HepG2 (cell line): ENCODE data around the gene DLG1. TPM values are rescaled to one million over a fixed set of nuclear protein-coding genes. Genes with fewer than 3 reads are reported as not detected.
A peak's percentile ranks its signal among the peaks of the same experiment; 100 is the strongest.

Experiments used
- ATAC-seq: fragments of 200-7000 bp; cut with Tn5 transposase; 3 replicates; pipeline ENCODE4 v1.9.1; 2020; ENCODE audit warnings: mild to moderate bottlenecking, moderate library complexity
- BruUV-seq: library from RNA; stranded (reverse); fragments of 400-500 nt; replicated peaks from 2 replicates; lab custom pipeline; 2021; lab: Mats Ljungman, UMichigan
- CTCF ChIA-PET: fragments of 300-600 bp; formaldehyde crosslinking; extraction: SDS; loops from one replicate; lab custom pipeline; 2021; ENCODE audit warnings: low total read pairs, inconsistent platforms, low intra/inter-chr PET ratio; lab: Yijun Ruan, JAX
- POLR2A ChIA-PET: fragments of 350-600 bp; sonication (Branson Sonifier 250); formaldehyde crosslinking; loops from one replicate; lab custom pipeline; 2020; ENCODE audit warnings: antibody characterized with exemption, inconsistent platforms; lab: Yijun Ruan, JAX
- DNase-seq: peaks from one replicate; pipeline ENCODE4 v3.0.0-alpha.2; 2015; ENCODE audit warnings: low spot score
- FAIRE-seq: peaks from 3 replicates; lab custom pipeline; 2011; peaks lifted over from hg19 to GRCh38; lab: Jason Lieb, UNC
- H2AFZ ChIP-seq: one replicate; pipeline ENCODE4 v1.6.1; 2011; ENCODE audit warnings: low read length, inconsistent platforms
- H3K27ac ChIP-seq: fragments of 300-600 bp; 3 replicates; pipeline ENCODE4 v1.8.0; 2011; ENCODE audit warnings: mixed run types, mild to moderate bottlenecking, mixed read lengths, low read length, inconsistent platforms; ENCODE audit not compliant: insufficient read depth; ENCODE audit errors: extremely low read length
- H3K27me3 ChIP-seq, 2 experiments: fragments of 200-600 bp in 1 of 2; 2 replicates in 1 of 2; 3 replicates in 1 of 2; pipeline versions ENCODE4 v1.6.0 to v1.8.0; 2011; ENCODE audit warnings: low read length in 2 of 2, mild to moderate bottlenecking in 2 of 2, moderate library complexity in 2 of 2, inconsistent platforms in 1 of 2; ENCODE audit not compliant: insufficient read depth in 2 of 2, control insufficient read depth in 1 of 2
- H3K36me3 ChIP-seq, 2 experiments: fragments of 200-600 bp in 1 of 2; replicated peaks in 1 of 2; 2 replicates in 1 of 2; 3 replicates in 1 of 2; pipeline versions ENCODE4 v1.5.1 to v1.8.0; 2011; ENCODE audit warnings: low read length in 2 of 2, inconsistent platforms in 1 of 2; ENCODE audit not compliant: insufficient read depth in 2 of 2, control insufficient read depth in 1 of 2
- H3K4me1 ChIP-seq: 2 replicates; pipeline ENCODE4 v1.5.1; 2012; ENCODE audit warnings: low read length, inconsistent platforms; ENCODE audit not compliant: insufficient read depth
- H3K4me2 ChIP-seq: 2 replicates; pipeline ENCODE4 v1.6.0; 2011; ENCODE audit warnings: low read depth, low read length, inconsistent platforms
- H3K4me3 ChIP-seq, 3 experiments: fragments of 200-600 bp in 1 of 3; sonication (generic), shearing (Covaris generic) in 1 of 3; replicated peaks in 1 of 3; 2 replicates each; pipeline ENCODE4 v1.5.1; 2011 to 2016; ENCODE audit warnings: low read length in 3 of 3, inconsistent platforms in 2 of 3, low read depth in 2 of 3, mild to moderate bottlenecking in 2 of 3, control low read depth in 1 of 3, mixed read lengths in 1 of 3; ENCODE audit not compliant: insufficient read depth in 1 of 3
- H3K79me2 ChIP-seq: one replicate; pipeline ENCODE4 v1.6.1; 2011; ENCODE audit warnings: low read length, inconsistent platforms; ENCODE audit not compliant: insufficient read depth
- H3K9ac ChIP-seq: 2 replicates; pipeline ENCODE4 v1.6.0; 2011; ENCODE audit warnings: mild to moderate bottlenecking, low read depth, low read length, inconsistent platforms; ENCODE audit not compliant: insufficient read depth
- H3K9me3 ChIP-seq: 2 replicates; pipeline ENCODE4 v1.5.1; 2012; ENCODE audit warnings: mild to moderate bottlenecking, low read length
- H4K20me1 ChIP-seq: 2 replicates; pipeline ENCODE4 v1.6.0; 2011; ENCODE audit warnings: inconsistent platforms, mild to moderate bottlenecking, low read length, moderate library complexity; ENCODE audit not compliant: insufficient read depth
- ESRRA ChIP-seq: sonication (generic); formaldehyde crosslinking; IDR thresholded peaks from 2 replicates; pipeline ENCODE4 v1.5.1; 2020; ENCODE audit warnings: mild to moderate bottlenecking, low read depth, missing genetic modification reagents
- FOSL2 ChIP-seq: sonication (generic); formaldehyde crosslinking; IDR thresholded peaks from 2 replicates; pipeline ENCODE4 v1.4.0; 2020; ENCODE audit warnings: missing genetic modification reagents
- KAT8 ChIP-seq: IDR thresholded peaks from 2 replicates; pipeline ENCODE4 v1.6.1; 2016; ENCODE audit warnings: missing genetic modification reagents, missing compliant biosample characterization
- MYC ChIP-seq: sonication (generic); formaldehyde crosslinking; IDR thresholded peaks from 2 replicates; pipeline ENCODE4 v1.9.0; 2021; ENCODE audit warnings: missing genetic modification reagents, borderline replicate concordance
- SOX13 ChIP-seq, 3 experiments: fragments of 450-650 bp in 1 of 3; sonication (generic) in 1 of 3; formaldehyde crosslinking in 1 of 3; IDR thresholded peaks in 2 of 3; conservative IDR thresholded peaks in 1 of 3; 2 replicates each; pipeline versions ENCODE4 v1.5.0 to v1.6.1; 2016 to 2020; ENCODE audit warnings: antibody characterized with exemption in 1 of 3, mild to moderate bottlenecking in 1 of 3, missing compliant biosample characterization in 1 of 3, missing genetic modification reagents in 1 of 3, moderate library complexity in 1 of 3
- TSC22D2 ChIP-seq: sonication (generic); formaldehyde crosslinking; IDR thresholded peaks from 2 replicates; pipeline ENCODE4 v1.5.1; 2020; ENCODE audit warnings: missing genetic modification reagents, mild to moderate bottlenecking, borderline replicate concordance
- ZKSCAN5 ChIP-seq: sonication (generic); formaldehyde crosslinking; IDR thresholded peaks from 2 replicates; pipeline ENCODE4 v1.5.1; 2020; ENCODE audit warnings: mild to moderate bottlenecking, missing genetic modification reagents
- ZNF263 ChIP-seq: sonication (generic); formaldehyde crosslinking; IDR thresholded peaks from 2 replicates; pipeline ENCODE4 v1.4.0; 2020; ENCODE audit warnings: missing genetic modification reagents
- ZNF746 ChIP-seq: sonication (generic); formaldehyde crosslinking; IDR thresholded peaks from 2 replicates; pipeline ENCODE4 v1.8.0; 2022; ENCODE audit warnings: mild to moderate bottlenecking, missing genetic modification reagents
- ZSCAN12 ChIP-seq: sonication (generic); formaldehyde crosslinking; IDR thresholded peaks from 2 replicates; pipeline ENCODE4 v1.9.0; 2021; ENCODE audit warnings: mild to moderate bottlenecking, missing genetic modification reagents
- WGBS: methylation state at CpG from one replicate; pipeline ENCODE4 v1.1.6; 2017; ENCODE audit warnings: low lambda C conversion rate; 5-methylcytosine and 5-hydroxymethylcytosine counted together
- in situ Hi-C: cut with HindIII; loops from 2 replicates; pipeline ENCODE4 v1.10.0; 2017; ENCODE audit warnings: low pct_unique_long_range_greater_than_20kb; ENCODE audit not compliant: extremely low pct_ligation_motif_present
- intact Hi-C: fragments of 100-400 bp; cut with micrococcal nuclease; formaldehyde crosslinking; loops from one replicate; pipeline ENCODE4 v1.10.0; 2022; ENCODE audit not compliant: unreplicated experiment
- polyA plus RNA-seq, 8 experiments: library from polyadenylated mRNA; depleted of rRNA in 3 of 8; stranded (reverse) in 7 of 8; unstranded in 1 of 8; fragments of >200 nt; fragmentation: Illumina TruSeq in 4 of 8; extraction: Trizol in 4 of 8; gene quantifications; 2 replicates each; pipeline versions ENCODE4 v1.2.1 to v1.2.3, GENCODE V29; 2011 to 2016; ENCODE audit warnings: low read depth in 4 of 8, missing spikeins in 1 of 8, mixed read lengths in 1 of 8; ENCODE audit not compliant: insufficient read depth in 1 of 8
- total RNA-seq, 5 experiments: library from RNA; depleted of rRNA; stranded (reverse); fragments of >200 nt; fragmentation: Illumina TruSeq; extraction: Trizol; gene quantifications; 2 replicates each; pipeline ENCODE4 v1.2.3, GENCODE V29; 2016; ENCODE audit warnings: low read depth in 1 of 5

DLG1 gene
- total and polyA plus RNA-seq, 2 of the 13 experiments (the other 11 are each of a cell fraction or from before 2014, with no cell fraction given): 30.5 to 104 TPM

DNA sequence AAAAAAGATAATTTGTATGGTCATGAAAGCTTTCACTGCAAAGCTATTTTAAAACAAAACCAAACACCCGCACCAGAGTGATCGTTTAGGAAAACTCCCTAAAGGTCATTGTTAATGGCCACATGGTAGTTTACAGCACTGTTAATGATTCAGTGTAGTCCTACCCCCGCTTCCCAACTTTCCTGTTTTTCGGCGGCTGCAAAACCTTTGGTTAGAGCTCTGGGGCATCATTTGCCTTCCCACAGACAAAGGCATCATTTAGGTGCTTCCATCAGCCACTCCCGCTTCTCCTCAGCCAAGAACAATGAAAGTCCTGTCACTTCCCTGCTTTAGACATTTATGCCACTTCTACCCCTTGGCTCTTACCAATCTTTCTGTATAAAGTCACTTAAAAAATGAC, 279.4 kb downstream of the DLG1 start:
- POLR2A ChIA-PET: no interaction called here
- Histone ChIP-seq H3K4me1 (peaks cover 30% of the 10 kb centered on the region), H3K4me3 (no peak overlapping the region), H3K9ac (no peak overlapping the region), H3K4me2 (peak overlapping the region; percentile 6; the same call in 1 of the 2 replicates), H3K79me2 (no peaks in the 10 kb centered on the region), H3K27me3 (no peaks in the 10 kb centered on the region), H3K27ac (no peak overlapping the region), H2AFZ (no peak overlapping the region), H4K20me1 (no peaks in the 10 kb centered on the region), H3K36me3 (no peaks in the 10 kb centered on the region), H3K9me3 (no peaks in the 10 kb centered on the region)
- TF ChIP-seq ZNF263 (no peak), SOX13 (IDR thresholded peaks at IDR 0.05) (no peak), SOX13 (CRISPR knock-in tag; conservative IDR thresholded peaks at IDR 0.05 in 1 of 2, IDR thresholded peaks at IDR 0.05 in 1 of 2) (0 out of 4 replicates have a peak, but pooled peaks of 1 of the 2 experiments have one; percentile 43), ZKSCAN5 (no peak), KAT8 (no peak), ZSCAN12 (CRISPR knock-in tag) (no peak), TSC22D2 (CRISPR knock-in tag) (no peak), ESRRA (no peak)
- no TSS peak for BruUV-seq
- peak; percentile 19; the same call in 2 of the 3 replicates for ATAC-seq
- 27% methylated on average over 6 of the region's 6 CpGs for WGBS
- in situ Hi-C loops: no loop called here
- DNase-seq: peak; percentile 46
- intact Hi-C loops: no loop called here
- CTCF ChIA-PET: no interaction called here
- no peak for FAIRE-seq

DNA sequence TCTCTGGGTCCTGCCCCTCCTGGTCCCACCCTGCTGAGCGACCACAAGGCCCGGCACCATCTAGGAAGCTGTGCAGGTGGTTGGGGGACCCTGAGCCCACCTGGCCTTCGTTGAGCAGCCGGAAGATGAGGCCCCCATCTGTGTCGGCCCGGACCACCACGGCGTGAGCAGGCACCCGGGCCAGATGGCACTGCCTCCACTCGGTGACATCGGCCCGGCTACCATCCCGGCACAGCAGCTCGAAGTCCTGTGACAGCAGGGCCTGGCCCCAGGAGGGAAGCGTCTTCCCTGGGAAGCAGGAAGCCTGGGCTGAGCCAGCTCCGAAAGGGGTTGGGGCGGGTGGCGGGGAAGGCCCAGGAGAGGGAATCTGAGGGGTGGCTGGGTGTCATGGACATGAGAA, 281.4 kb downstream of the DLG1 start:
- ATAC-seq (no peak), FAIRE-seq (no peak), DNase-seq (no peak)
- no peaks in the 10 kb centered on the region for H3K27me3 ChIP-seq
- H3K4me2 ChIP-seq: no peak overlapping the region
- BruUV-seq: no TSS peak
- ChIA-PET POLR2A (no interaction called here), CTCF (no interaction called here)
- in situ Hi-C loops (no loop called here), intact Hi-C loops (no loop called here)
- no peaks in the 10 kb centered on the region for H3K79me2 ChIP-seq
- H3K9me3 ChIP-seq: no peaks in the 10 kb centered on the region
- H3K4me3 ChIP-seq: no peak overlapping the region
- H3K36me3 ChIP-seq: no peaks in the 10 kb centered on the region
- TF ChIP-seq FOSL2 (CRISPR knock-in tag) (no peak), MYC (CRISPR knock-in tag) (no peak), ZNF746 (CRISPR knock-in tag) (no peak)
- H3K4me1 ChIP-seq: peaks cover 28% of the 10 kb centered on the region
- no peak overlapping the region for H3K27ac ChIP-seq
- no peaks in the 10 kb centered on the region for H4K20me1 ChIP-seq
- H2AFZ ChIP-seq: no peak overlapping the region
- no peak overlapping the region for H3K9ac ChIP-seq
- WGBS: 96% methylated on average over 4 of the region's 18 CpGs
